Pancreas (tissue), 10 donors: ENCODE data around the gene BMPR1A. TPM values are rescaled to one million over a fixed set of nuclear protein-coding genes. Genes with fewer than 3 reads are reported as not detected.
A peak's percentile ranks its signal among the peaks of the same experiment; 100 is the strongest.
"Not testable (repeated sequence)": the region's sequence is repeated elsewhere in the genome, so short reads cannot be mapped to it uniquely, and the experiment has no call there.

Experiments
- ATAC-seq, 4 donors: fragments of 200-7000 bp; cut with Tn5 transposase; one replicate each; pipeline versions ENCODE4 v1.8.0 to v1.9.1; 2020; ENCODE audit warnings: mild to moderate bottlenecking in 4 of 4, moderate library complexity in 4 of 4
- DNase-seq, 6 donors: peaks; one replicate each; pipeline ENCODE4 v3.0.0-alpha.2; 2020
- FAIRE-seq: peaks from 2 replicates; lab custom pipeline; 2012; peaks lifted over from hg19 to GRCh38; lab: Jason Lieb, UNC
- H3K27ac ChIP-seq, 4 donors: fragments of 200-600 bp; sonication (generic); 1 replicate in 3 of 4; 2 replicates in 1 of 4; pipeline versions ENCODE4 v1.5.0 to v1.8.0; 2020
- H3K27me3 ChIP-seq, 4 donors: fragments of 200-600 bp; one replicate each; pipeline ENCODE4 v1.8.0; 2021
- H3K36me3 ChIP-seq, 3 donors: fragments of 200-600 bp; sonication (generic) in 1 of 3; one replicate each; pipeline versions ENCODE4 v1.5.0 to v1.8.0; 2020 to 2021
- H3K4me1 ChIP-seq, 3 donors: fragments of 200-600 bp; one replicate each; pipeline ENCODE4 v1.8.0; 2021
- H3K4me3 ChIP-seq, 4 donors: fragments of 200-600 bp; sonication (generic) in 2 of 4; one replicate each; pipeline versions ENCODE4 v1.5.0 to v1.8.0; 2020 to 2021
- H3K9me3 ChIP-seq, 4 donors: fragments of 200-600 bp; one replicate each; pipeline ENCODE4 v1.8.0; 2021
- WGBS, 2 donors: extraction: QIAGEN DNeasy Blood & Tissue Kit; methylation state at CpG; one replicate each; pipeline ENCODE4 v1.1.7; 2013; 5-methylcytosine and 5-hydroxymethylcytosine counted together
- intact Hi-C, 3 donors: fragments of 100-400 bp; cut with DNase I; formaldehyde crosslinking; loops; one replicate each; pipeline versions ENCODE4 v1.11.1 to v1.14.2; 2022
- polyA plus RNA-seq, 2 donors: library from polyadenylated mRNA; stranded (reverse); fragments of 200-250 nt; gene quantifications; one replicate each; pipeline ENCODE4 v1.2.3, GENCODE V29; 2013
- total RNA-seq, 6 donors: library from RNA; stranded (reverse); fragmentation: NEBNext Ultra II Directional in 4 of 6; extraction: Animal tissue kit (Norgen Biotek cat#: 25700) in 4 of 6; gene quantifications; one replicate each; pipeline versions ENCODE4 v1.2.1 to v1.2.4, GENCODE V29; 2021 to 2023
- TF ChIP-seq, protein P1 (sequence below), 4 donors: fragments of 200-600 bp; sonication (generic) in 3 of 4; IDR thresholded peaks; one replicate each; pipeline versions ENCODE4 v1.5.0 to v1.8.0; 2021; ENCODE audit warnings: antibody characterized with exemption in 4 of 4
- donor health status: healthy with polysubstance abuse.
- donor health status: DM: no; HTN: no; CAD: no; lungs with moderate emphysema.
- donor health status: DM: no; HTN: no; CAD: no.
- donor health status: control.
- donor health status: control.
- donor health status: Bipolar disorder and iron deficiency.
- donor health status: DM: yes; HTN: yes; CAD: no.
- donor health status: DM: no; HTN: no; CAD: no.
- donor health status: DM: no; HTN: no; CAD: no.
- donor health status: DM: yes; HTN: yes; CAD: no.

Gene BMPR1A
- total and polyA plus RNA-seq, 8 donors, result 3.5 to 22.3 (median 11.1) TPM

DNA sequence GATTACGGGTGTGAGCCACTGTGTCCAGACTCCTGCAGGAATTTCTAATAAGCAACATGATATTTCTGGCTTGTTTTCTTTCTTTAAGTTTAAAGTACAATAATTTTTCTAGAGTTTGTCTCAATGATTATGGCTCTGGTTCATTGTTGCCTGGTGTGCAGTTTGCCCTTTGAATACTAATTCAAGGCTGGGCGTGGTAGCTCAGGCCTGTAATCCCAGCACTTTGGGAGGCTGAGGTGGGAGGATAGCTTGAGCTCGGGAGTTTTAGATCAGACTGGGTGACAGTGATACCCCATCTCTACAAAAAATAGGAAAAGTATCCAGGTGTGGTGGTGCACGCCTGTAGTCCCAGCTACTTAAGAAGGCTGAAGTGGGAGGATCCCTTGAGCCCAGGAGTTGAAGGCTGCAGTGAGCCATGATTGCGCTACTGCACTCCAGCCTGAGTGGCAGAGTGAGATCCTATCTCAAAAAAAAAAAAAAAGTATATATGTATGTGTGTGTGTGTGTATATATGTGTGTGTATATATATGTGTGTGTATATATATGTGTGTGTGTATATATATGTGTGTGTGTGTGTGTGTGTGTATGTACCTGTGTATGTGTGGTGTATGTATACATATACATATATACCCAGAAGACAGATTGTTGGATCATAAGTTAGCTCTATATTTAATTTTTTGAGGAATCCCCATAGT lies 220.1 kb downstream of the BMPR1A start:
- Histone ChIP-seq H3K4me3 (no peak overlapping the region), H3K9me3 (no peaks in the 10 kb centered on the region), H3K4me1 (peaks cover 5 to 9% (median 7%) of the 10 kb centered on the region in 3 donors), H3K36me3 (no peaks in the 10 kb centered on the region), H3K27ac (no peak overlapping the region), H3K27me3 (no peaks in the 10 kb centered on the region)
- no peak for DNase-seq
- WGBS, 2 donors, result 97 to 98% methylated on average over 5 of the region's 5 CpGs
- no peak for FAIRE-seq
- intact Hi-C loops, result no loop called here
- no peak for ATAC-seq
- TF ChIP-seq, protein P1, sequence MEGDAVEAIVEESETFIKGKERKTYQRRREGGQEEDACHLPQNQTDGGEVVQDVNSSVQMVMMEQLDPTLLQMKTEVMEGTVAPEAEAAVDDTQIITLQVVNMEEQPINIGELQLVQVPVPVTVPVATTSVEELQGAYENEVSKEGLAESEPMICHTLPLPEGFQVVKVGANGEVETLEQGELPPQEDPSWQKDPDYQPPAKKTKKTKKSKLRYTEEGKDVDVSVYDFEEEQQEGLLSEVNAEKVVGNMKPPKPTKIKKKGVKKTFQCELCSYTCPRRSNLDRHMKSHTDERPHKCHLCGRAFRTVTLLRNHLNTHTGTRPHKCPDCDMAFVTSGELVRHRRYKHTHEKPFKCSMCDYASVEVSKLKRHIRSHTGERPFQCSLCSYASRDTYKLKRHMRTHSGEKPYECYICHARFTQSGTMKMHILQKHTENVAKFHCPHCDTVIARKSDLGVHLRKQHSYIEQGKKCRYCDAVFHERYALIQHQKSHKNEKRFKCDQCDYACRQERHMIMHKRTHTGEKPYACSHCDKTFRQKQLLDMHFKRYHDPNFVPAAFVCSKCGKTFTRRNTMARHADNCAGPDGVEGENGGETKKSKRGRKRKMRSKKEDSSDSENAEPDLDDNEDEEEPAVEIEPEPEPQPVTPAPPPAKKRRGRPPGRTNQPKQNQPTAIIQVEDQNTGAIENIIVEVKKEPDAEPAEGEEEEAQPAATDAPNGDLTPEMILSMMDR (IDR thresholded peaks at IDR 0.05), result no peak

DNA sequence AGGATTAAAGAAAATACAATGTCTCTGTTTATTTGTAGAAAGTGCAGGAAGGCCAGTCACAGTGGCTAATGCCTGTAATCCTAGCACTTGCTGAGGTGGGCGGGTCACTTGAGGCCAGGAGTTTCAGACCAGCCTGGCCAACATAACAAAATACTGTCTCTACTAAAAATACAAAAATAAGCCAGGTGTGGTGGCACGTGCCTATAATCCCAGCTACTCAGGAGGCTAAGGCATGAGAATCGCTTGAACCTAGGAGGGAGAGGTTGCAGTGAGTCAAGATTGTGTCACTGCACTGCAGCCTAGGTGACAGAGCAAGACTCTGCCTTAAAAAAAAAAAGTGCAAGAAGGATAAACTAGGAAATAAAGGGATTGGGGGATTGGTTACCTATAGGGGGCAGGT lies 222.0 kb downstream of the BMPR1A start:
- H3K4me3 ChIP-seq, H3K27me3 ChIP-seq, H3K4me1 ChIP-seq, DNase-seq, FAIRE-seq, ATAC-seq, intact Hi-C loops, H3K27ac ChIP-seq, H3K36me3 ChIP-seq, H3K9me3 ChIP-seq: not testable (repeated sequence)
- 83 to 89% methylated on average over 3 of the region's 3 CpGs for WGBS, 2 donors

DNA sequence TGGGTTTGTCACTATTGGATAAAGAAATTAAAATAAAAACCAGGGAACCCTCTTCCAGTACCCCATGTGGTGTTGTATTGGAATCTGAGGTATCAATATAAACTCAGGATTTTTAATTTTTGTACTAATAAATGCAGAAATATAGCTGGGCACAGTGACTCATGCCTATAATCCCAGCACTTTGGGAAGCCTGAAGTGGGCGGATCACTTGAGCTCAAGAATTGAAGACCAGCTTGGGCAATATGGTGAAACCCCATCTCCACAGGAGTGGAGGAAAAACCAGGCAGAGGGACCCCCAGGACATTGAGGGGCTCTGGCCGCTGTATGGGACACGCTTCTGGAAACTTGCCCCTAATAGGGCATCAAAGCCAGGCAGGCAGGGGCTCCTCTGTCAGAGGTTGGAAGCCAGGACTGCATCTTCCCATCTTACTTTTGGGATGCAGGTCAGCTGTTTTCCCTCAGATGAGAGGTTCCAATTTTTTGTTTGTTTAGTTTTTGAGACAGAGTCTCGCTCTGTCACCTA lies 222.9 kb downstream of the BMPR1A start:
- peak in 1 of 4 donors; percentile 24 for ATAC-seq
- no peaks in the 10 kb centered on the region for H3K36me3 ChIP-seq
- no peak overlapping the region for H3K27ac ChIP-seq
- DNase-seq, result no peak
- H3K27me3 ChIP-seq, result no peaks in the 10 kb centered on the region
- TF ChIP-seq, protein P1 (IDR thresholded peaks at IDR 0.05), result no peak
- H3K4me1 ChIP-seq, result peaks cover 0 to 5% (median 0%) of the 10 kb centered on the region in 3 donors
- no peak for FAIRE-seq
- no peaks in the 10 kb centered on the region for H3K9me3 ChIP-seq
- 67 to 96% methylated on average over 4 of the region's 4 CpGs for WGBS, 2 donors
- no peak overlapping the region for H3K4me3 ChIP-seq
- intact Hi-C loops, result no loop called here

DNA sequence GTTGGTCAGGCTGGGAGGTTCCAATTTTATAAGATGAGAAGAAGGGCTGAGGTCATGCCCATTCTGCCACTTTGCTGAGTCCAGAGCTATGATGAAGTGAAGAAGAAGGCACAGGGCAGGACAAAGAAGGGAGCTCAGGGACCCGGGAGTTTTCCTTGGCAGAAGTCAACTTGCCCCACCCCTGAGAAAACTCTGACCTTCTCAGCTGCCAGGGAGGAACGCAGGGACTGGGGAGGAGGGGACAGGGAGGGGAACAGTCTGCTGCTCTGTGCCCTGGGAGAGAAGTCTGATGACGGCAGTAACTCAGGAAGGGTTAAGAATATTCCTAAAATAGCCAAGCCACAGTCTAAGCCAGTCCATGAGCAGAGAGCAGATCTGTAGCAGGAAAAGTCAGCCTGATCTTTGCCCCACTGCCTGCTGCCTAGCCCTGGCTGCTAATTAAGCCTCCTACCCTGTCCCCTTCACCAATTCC lies 223.6 kb downstream of the BMPR1A start:
- WGBS, 2 donors, result 12% methylated on average over 3 of the region's 3 CpGs
- Histone ChIP-seq H3K4me1 (peaks cover 0 to 5% (median 0%) of the 10 kb centered on the region in 3 donors), H3K27me3 (no peaks in the 10 kb centered on the region), H3K36me3 (no peaks in the 10 kb centered on the region), H3K4me3 (no peak overlapping the region), H3K27ac (no peak overlapping the region), H3K9me3 (no peaks in the 10 kb centered on the region)
- TF ChIP-seq, protein P1 (IDR thresholded peaks at IDR 0.05), result no peak
- peak in 2 of 6 donors; percentile 26 to 34 for DNase-seq
- intact Hi-C loops, result no loop called here
- ATAC-seq, result peak; percentile 61 to 84 (median 73)
- no peak for FAIRE-seq

DNA sequence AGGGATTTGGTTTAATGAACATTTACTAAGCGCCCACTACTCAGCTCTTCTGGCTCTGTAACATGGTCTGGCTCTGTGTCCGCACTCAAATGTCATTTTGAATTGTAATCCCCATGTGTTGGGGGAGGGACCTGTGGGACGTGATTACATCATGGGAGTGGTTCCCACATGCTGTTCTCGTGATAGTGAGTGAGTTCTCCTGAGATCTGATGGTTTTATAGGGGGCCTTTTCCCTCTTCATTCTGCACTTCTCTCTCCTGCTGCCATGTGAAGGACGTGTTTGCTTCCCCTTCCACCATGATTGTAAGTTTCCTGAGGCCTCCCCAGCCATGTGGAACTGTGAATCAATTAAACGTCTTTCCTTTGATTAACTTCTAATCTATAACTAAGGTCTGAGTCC lies 224.6 kb downstream of the BMPR1A start:
- not testable (repeated sequence) for FAIRE-seq, H3K27ac ChIP-seq
- 76 to 79% methylated on average over 6 of the region's 6 CpGs for WGBS, 2 donors

DNA sequence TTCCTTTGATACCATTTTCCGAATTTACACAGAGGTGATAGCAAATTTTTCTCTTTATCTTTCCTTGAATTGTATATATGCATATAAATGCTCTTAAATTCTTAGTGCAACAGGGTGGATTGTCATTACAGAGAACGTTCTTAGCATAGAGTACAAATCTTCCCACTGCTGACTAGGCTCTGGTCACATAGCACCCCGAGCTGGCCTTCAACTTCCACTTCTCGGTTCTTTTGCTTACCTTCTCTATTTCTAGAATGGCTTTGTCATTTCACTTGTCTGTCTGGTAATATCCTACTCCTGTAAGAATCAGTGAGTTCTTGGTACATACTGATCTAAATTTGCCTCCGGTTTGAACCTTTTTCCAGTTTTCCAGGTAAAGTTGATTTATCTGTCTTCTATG lies 225.3 kb downstream of the BMPR1A start:
- WGBS, 2 donors, result 90 to 91% methylated on average over 5 of the region's 5 CpGs

More for the DNA sequence above, 224.6 kb downstream of the BMPR1A start:
- H3K36me3 ChIP-seq, DNase-seq, H3K9me3 ChIP-seq, H3K4me1 ChIP-seq, ATAC-seq, H3K4me3 ChIP-seq, H3K27me3 ChIP-seq, intact Hi-C loops: not testable (repeated sequence)

More for the DNA sequence above, 225.3 kb downstream of the BMPR1A start:
- Histone ChIP-seq H3K4me1 (peaks cover 0 to 5% (median 0%) of the 10 kb centered on the region in 3 donors), H3K9me3 (no peaks in the 10 kb centered on the region), H3K4me3 (no peak overlapping the region), H3K27ac (no peak overlapping the region), H3K27me3 (no peaks in the 10 kb centered on the region), H3K36me3 (no peaks in the 10 kb centered on the region)
- DNase-seq (no peak), FAIRE-seq (no peak), ATAC-seq (no peak)
- TF ChIP-seq, protein P1 (IDR thresholded peaks at IDR 0.05), result no peak
- intact Hi-C loops, result no loop called here
